Measurements from ENCODE around the gene SPSB4. TPM values are rescaled to one million over a fixed set of nuclear protein-coding genes. Genes with fewer than 3 reads are reported as not detected.

The SPSB4 gene
- total and polyA plus RNA-seq, 10 of the 15 experiments (the other 5 are each of a cell fraction or from before 2014, with no cell fraction given), result not detected

DNA sequence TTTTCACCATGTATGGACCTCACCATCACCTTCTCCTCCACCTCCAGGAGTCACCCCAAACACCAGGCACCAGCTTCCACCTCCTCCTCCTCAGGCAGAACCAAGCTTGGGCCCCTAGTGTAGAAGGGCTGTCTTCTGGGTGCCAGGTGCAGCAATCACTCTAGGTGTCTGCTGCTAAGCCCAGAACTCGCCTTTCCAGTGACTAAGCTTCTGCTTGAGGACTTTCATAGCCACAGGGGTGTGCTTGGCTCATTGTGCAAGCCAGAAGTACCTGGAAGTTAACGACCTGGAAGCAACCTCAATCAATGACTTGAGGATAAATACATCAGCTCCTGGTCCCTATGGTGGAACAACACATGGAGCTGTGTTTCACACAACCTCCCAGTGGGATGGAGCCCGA, 130.7 kb downstream of the SPSB4 start:
- in situ Hi-C loops (cut with MboI), result no loop called here
- Histone ChIP-seq H2AFZ (ENCODE audit: control insufficient read depth, low read depth, low read length) (no peak overlapping the region), H4K20me1 (ENCODE audit: control insufficient read depth, insufficient read depth) (no peaks in the 10 kb centered on the region), H3K9me3 (replicated peaks; ENCODE audit: control insufficient read depth, insufficient read depth, low read length) (no peaks in the 10 kb centered on the region), H3K4me1 (ENCODE audit: control insufficient read depth, insufficient read depth, low read length) (no peaks in the 10 kb centered on the region), H3K27ac (ENCODE audit: control insufficient read depth, insufficient read depth) (no peak overlapping the region), H3K9ac (ENCODE audit: control insufficient read depth, insufficient read depth, low read length) (no peak overlapping the region), H3K79me2 (ENCODE audit: control insufficient read depth, insufficient read depth, low read length) (no peaks in the 10 kb centered on the region), H3K4me2 (ENCODE audit: control insufficient read depth, insufficient read depth) (no peak overlapping the region), H3K4me3 (no peak overlapping the region), H3K27me3 (replicated peaks in 1 of 2; ENCODE audit: control insufficient read depth in 2 of 2, insufficient read depth in 2 of 2, low read length in 1 of 2) (peaks cover 0 to 2% of the 10 kb centered on the region in 2 experiments; a peak in 1 of 4 replicates), H3K36me3 (ENCODE audit: control insufficient read depth in 2 of 2, insufficient read depth in 2 of 2, low read length in 1 of 2) (no peaks in the 10 kb centered on the region)
- no TSS peak for BruUV-seq (replicated peaks)
- intact Hi-C loops (cut with micrococcal nuclease; ENCODE audit: unreplicated experiment), result no loop called here
- ChIA-PET CTCF (interaction anchor here (2.7 kb wide), 1 partner anchor 10 kb away, joined by 11 read pairs; no protein-coding TSS in a partner anchor), POLR2A (no interaction called here), SMC1A (ENCODE audit: uncharacterized antibody, unreplicated experiment) (no interaction called here), RAD21 (ENCODE audit: unreplicated experiment) (no interaction called here)
- 0% methylated on average over 3 of the region's 3 CpGs for WGBS (ENCODE audit: insufficient coverage, insufficient replicate concordance, low lambda C conversion rate, missing lambda C conversion rate)
- no peak for TF ChIP-seq JUND (IDR thresholded peaks at IDR 0.05; ENCODE audit: low read depth, low read length)
- no peak for TF ChIP-seq ATF7 (IDR thresholded peaks at IDR 0.05; ENCODE audit: low read depth)
- TF ChIP-seq, protein P1, sequence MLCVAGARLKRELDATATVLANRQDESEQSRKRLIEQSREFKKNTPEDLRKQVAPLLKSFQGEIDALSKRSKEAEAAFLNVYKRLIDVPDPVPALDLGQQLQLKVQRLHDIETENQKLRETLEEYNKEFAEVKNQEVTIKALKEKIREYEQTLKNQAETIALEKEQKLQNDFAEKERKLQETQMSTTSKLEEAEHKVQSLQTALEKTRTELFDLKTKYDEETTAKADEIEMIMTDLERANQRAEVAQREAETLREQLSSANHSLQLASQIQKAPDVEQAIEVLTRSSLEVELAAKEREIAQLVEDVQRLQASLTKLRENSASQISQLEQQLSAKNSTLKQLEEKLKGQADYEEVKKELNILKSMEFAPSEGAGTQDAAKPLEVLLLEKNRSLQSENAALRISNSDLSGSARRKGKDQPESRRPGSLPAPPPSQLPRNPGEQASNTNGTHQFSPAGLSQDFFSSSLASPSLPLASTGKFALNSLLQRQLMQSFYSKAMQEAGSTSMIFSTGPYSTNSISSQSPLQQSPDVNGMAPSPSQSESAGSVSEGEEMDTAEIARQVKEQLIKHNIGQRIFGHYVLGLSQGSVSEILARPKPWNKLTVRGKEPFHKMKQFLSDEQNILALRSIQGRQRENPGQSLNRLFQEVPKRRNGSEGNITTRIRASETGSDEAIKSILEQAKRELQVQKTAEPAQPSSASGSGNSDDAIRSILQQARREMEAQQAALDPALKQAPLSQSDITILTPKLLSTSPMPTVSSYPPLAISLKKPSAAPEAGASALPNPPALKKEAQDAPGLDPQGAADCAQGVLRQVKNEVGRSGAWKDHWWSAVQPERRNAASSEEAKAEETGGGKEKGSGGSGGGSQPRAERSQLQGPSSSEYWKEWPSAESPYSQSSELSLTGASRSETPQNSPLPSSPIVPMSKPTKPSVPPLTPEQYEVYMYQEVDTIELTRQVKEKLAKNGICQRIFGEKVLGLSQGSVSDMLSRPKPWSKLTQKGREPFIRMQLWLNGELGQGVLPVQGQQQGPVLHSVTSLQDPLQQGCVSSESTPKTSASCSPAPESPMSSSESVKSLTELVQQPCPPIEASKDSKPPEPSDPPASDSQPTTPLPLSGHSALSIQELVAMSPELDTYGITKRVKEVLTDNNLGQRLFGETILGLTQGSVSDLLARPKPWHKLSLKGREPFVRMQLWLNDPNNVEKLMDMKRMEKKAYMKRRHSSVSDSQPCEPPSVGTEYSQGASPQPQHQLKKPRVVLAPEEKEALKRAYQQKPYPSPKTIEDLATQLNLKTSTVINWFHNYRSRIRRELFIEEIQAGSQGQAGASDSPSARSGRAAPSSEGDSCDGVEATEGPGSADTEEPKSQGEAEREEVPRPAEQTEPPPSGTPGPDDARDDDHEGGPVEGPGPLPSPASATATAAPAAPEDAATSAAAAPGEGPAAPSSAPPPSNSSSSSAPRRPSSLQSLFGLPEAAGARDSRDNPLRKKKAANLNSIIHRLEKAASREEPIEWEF (IDR thresholded peaks at IDR 0.05; ENCODE audit: insufficient replicate concordance, low read depth, low read length), result no peak
- TF ChIP-seq LARP7 (IDR thresholded peaks at IDR 0.05), result no peak
- no peak for TF ChIP-seq BHLHE40 (IDR thresholded peaks at IDR 0.05; ENCODE audit: borderline replicate concordance in 1 of 2, low read depth in 2 of 2, low read length in 1 of 2)
- TF ChIP-seq, protein P2, sequence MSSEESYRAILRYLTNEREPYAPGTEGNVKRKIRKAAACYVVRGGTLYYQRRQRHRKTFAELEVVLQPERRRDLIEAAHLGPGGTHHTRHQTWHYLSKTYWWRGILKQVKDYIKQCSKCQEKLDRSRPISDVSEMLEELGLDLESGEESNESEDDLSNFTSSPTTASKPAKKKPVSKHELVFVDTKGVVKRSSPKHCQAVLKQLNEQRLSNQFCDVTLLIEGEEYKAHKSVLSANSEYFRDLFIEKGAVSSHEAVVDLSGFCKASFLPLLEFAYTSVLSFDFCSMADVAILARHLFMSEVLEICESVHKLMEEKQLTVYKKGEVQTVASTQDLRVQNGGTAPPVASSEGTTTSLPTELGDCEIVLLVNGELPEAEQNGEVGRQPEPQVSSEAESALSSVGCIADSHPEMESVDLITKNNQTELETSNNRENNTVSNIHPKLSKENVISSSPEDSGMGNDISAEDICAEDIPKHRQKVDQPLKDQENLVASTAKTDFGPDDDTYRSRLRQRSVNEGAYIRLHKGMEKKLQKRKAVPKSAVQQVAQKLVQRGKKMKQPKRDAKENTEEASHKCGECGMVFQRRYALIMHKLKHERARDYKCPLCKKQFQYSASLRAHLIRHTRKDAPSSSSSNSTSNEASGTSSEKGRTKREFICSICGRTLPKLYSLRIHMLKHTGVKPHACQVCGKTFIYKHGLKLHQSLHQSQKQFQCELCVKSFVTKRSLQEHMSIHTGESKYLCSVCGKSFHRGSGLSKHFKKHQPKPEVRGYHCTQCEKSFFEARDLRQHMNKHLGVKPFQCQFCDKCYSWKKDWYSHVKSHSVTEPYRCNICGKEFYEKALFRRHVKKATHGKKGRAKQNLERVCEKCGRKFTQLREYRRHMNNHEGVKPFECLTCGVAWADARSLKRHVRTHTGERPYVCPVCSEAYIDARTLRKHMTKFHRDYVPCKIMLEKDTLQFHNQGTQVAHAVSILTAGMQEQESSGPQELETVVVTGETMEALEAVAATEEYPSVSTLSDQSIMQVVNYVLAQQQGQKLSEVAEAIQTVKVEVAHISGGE (CRISPR knock-in tag; IDR thresholded peaks at IDR 0.05), result no peak
- no peak for TF ChIP-seq IKZF2 (IDR thresholded peaks at IDR 0.05)
- no peak for TF ChIP-seq FOXK2 (IDR thresholded peaks at IDR 0.05)
- no peak for TF ChIP-seq BRCA1 (IDR thresholded peaks at IDR 0.05; ENCODE audit: low read depth, low read length)
- no peak for TF ChIP-seq RFX5 (IDR thresholded peaks at IDR 0.05; ENCODE audit: low read depth, low read length)
- no peak for TF ChIP-seq HDAC2 (IDR thresholded peaks at IDR 0.05)
- no peak for TF ChIP-seq HCFC1 (IDR thresholded peaks at IDR 0.05; ENCODE audit: low read length)
- TF ChIP-seq, protein P3, sequence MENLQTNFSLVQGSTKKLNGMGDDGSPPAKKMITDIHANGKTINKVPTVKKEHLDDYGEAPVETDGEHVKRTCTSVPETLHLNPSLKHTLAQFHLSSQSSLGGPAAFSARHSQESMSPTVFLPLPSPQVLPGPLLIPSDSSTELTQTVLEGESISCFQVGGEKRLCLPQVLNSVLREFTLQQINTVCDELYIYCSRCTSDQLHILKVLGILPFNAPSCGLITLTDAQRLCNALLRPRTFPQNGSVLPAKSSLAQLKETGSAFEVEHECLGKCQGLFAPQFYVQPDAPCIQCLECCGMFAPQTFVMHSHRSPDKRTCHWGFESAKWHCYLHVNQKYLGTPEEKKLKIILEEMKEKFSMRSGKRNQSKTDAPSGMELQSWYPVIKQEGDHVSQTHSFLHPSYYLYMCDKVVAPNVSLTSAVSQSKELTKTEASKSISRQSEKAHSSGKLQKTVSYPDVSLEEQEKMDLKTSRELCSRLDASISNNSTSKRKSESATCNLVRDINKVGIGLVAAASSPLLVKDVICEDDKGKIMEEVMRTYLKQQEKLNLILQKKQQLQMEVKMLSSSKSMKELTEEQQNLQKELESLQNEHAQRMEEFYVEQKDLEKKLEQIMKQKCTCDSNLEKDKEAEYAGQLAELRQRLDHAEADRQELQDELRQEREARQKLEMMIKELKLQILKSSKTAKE (IDR thresholded peaks at IDR 0.05; ENCODE audit: low read depth, poor library complexity, severe bottlenecking), result no peak
- TF ChIP-seq CREM (IDR thresholded peaks at IDR 0.05; ENCODE audit: low read depth), result no peak
- TF ChIP-seq NBN (IDR thresholded peaks at IDR 0.05), result no peak
- TF ChIP-seq IKZF1 (conservative IDR thresholded peaks at IDR 0.05), result no peak
- TF ChIP-seq HDGF (IDR thresholded peaks at IDR 0.05), result no peak
- no peak for FAIRE-seq
- DNase-seq (ENCODE audit: low read depth, low spot score), result no peak
- no peak for ATAC-seq

Measured in GM12878 (cell line).